HCT116 (cell line): Measurements from ENCODE around the gene CAMKK2.

Experiments used
- ELF1 ChIP-seq: IDR thresholded peaks from 2 replicates; pipeline ENCODE4 v1.6.1; 2012; ENCODE audit warnings: low read depth, borderline replicate concordance
- EZH2 ChIP-seq: fragments of 200-600 bp; sonication (generic); IDR thresholded peaks from 2 replicates; pipeline ENCODE4 v1.6.1; 2017; ENCODE audit warnings: antibody characterized with exemption, mixed run types
- EZH2phosphoT487 ChIP-seq: fragments of 200-600 bp; IDR thresholded peaks from 2 replicates; pipeline ENCODE4 v1.6.1; 2018; ENCODE audit warnings: antibody characterized with exemption, borderline replicate concordance
- JUND ChIP-seq: IDR thresholded peaks from 2 replicates; pipeline ENCODE4 v1.6.1; 2012
- POLR2AphosphoS5 ChIP-seq: IDR thresholded peaks from 2 replicates; pipeline ENCODE4 v1.6.1; 2011; ENCODE audit warnings: mild to moderate bottlenecking, low read depth, low read length, moderate library complexity
- SP1 ChIP-seq: IDR thresholded peaks from 2 replicates; pipeline ENCODE4 v1.6.1; 2012; ENCODE audit warnings: low read depth
- SRF ChIP-seq: IDR thresholded peaks from 2 replicates; pipeline ENCODE4 v1.6.1; 2012; ENCODE audit warnings: low read depth
- ZFX ChIP-seq: fragments of 450-650 bp; IDR thresholded peaks from 2 replicates; pipeline ENCODE4 v1.6.1; 2017
- ZNF274 ChIP-seq: fragments of 200-500 bp; sonication (Bioruptor generic); IDR thresholded peaks from 2 replicates; pipeline ENCODE4 v1.6.1; 2014; ENCODE audit warnings: mild to moderate bottlenecking, low read depth, low read length, inconsistent platforms
- TF ChIP-seq, protein P1 (sequence below), 3 experiments: fragments of 200-600 bp in 1 of 3; sonication (generic) in 1 of 3; IDR thresholded peaks in 2 of 3; conservative IDR thresholded peaks in 1 of 3; 2 replicates each; pipeline ENCODE4 v1.5.1; 2012 to 2017; ENCODE audit warnings: low read depth in 2 of 3, low read length in 2 of 3, antibody characterized with exemption in 1 of 3, borderline replicate concordance in 1 of 3, control low read depth in 1 of 3, mild to moderate bottlenecking in 1 of 3, mixed read lengths in 1 of 3, mixed run types in 1 of 3, moderate library complexity in 1 of 3; ENCODE audit not compliant: insufficient read depth in 1 of 3
- TF ChIP-seq, protein P2 (sequence below): IDR thresholded peaks from 2 replicates; pipeline ENCODE4 v1.6.1; 2012
- TF ChIP-seq, protein P3 (sequence below): IDR thresholded peaks from 2 replicates; pipeline ENCODE4 v1.6.1; 2012; ENCODE audit warnings: low read depth
- TF ChIP-seq, protein P4 (sequence below): IDR thresholded peaks from 2 replicates; pipeline ENCODE4 v1.6.1; 2011; ENCODE audit warnings: mild to moderate bottlenecking, low read length, moderate library complexity; ENCODE audit not compliant: insufficient replicate concordance; ENCODE audit errors: extremely low read depth

DNA sequence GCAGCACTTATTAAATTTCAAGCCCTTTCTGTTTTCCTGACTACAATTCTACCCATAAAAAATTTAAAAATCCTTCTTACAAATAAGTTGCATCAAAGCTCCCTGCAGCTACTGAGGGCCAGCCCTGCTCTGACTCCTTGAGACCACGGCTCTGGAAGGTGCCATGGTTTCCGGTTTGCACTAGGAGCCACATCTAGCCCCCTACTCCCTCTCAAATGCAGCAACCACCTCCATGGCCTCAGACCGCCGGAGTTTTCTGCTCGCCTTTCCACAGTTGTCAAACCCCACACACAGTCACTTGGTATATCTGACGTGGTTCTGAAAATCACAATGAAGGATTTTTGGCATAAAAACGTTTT is 56.5 kb downstream of the CAMKK2 start:
- no peak for TF ChIP-seq POLR2AphosphoS5
- TF ChIP-seq, protein P1, sequence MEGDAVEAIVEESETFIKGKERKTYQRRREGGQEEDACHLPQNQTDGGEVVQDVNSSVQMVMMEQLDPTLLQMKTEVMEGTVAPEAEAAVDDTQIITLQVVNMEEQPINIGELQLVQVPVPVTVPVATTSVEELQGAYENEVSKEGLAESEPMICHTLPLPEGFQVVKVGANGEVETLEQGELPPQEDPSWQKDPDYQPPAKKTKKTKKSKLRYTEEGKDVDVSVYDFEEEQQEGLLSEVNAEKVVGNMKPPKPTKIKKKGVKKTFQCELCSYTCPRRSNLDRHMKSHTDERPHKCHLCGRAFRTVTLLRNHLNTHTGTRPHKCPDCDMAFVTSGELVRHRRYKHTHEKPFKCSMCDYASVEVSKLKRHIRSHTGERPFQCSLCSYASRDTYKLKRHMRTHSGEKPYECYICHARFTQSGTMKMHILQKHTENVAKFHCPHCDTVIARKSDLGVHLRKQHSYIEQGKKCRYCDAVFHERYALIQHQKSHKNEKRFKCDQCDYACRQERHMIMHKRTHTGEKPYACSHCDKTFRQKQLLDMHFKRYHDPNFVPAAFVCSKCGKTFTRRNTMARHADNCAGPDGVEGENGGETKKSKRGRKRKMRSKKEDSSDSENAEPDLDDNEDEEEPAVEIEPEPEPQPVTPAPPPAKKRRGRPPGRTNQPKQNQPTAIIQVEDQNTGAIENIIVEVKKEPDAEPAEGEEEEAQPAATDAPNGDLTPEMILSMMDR (IDR thresholded peaks at IDR 0.05 in 2 of 3, conservative IDR thresholded peaks at IDR 0.05 in 1 of 3; ENCODE audit: borderline replicate concordance in 1 of 3, insufficient read depth in 1 of 3, low read depth in 2 of 3, low read length in 2 of 3): no peak
- TF ChIP-seq ELF1: no peak
- TF ChIP-seq ZFX: no peak
- TF ChIP-seq, protein P2, sequence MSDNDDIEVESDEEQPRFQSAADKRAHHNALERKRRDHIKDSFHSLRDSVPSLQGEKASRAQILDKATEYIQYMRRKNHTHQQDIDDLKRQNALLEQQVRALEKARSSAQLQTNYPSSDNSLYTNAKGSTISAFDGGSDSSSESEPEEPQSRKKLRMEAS: no peak
- TF ChIP-seq EZH2phosphoT487: no peak
- TF ChIP-seq, protein P3, sequence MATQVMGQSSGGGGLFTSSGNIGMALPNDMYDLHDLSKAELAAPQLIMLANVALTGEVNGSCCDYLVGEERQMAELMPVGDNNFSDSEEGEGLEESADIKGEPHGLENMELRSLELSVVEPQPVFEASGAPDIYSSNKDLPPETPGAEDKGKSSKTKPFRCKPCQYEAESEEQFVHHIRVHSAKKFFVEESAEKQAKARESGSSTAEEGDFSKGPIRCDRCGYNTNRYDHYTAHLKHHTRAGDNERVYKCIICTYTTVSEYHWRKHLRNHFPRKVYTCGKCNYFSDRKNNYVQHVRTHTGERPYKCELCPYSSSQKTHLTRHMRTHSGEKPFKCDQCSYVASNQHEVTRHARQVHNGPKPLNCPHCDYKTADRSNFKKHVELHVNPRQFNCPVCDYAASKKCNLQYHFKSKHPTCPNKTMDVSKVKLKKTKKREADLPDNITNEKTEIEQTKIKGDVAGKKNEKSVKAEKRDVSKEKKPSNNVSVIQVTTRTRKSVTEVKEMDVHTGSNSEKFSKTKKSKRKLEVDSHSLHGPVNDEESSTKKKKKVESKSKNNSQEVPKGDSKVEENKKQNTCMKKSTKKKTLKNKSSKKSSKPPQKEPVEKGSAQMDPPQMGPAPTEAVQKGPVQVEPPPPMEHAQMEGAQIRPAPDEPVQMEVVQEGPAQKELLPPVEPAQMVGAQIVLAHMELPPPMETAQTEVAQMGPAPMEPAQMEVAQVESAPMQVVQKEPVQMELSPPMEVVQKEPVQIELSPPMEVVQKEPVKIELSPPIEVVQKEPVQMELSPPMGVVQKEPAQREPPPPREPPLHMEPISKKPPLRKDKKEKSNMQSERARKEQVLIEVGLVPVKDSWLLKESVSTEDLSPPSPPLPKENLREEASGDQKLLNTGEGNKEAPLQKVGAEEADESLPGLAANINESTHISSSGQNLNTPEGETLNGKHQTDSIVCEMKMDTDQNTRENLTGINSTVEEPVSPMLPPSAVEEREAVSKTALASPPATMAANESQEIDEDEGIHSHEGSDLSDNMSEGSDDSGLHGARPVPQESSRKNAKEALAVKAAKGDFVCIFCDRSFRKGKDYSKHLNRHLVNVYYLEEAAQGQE: no peak
- TF ChIP-seq ZNF274: no peak
- TF ChIP-seq, protein P4, sequence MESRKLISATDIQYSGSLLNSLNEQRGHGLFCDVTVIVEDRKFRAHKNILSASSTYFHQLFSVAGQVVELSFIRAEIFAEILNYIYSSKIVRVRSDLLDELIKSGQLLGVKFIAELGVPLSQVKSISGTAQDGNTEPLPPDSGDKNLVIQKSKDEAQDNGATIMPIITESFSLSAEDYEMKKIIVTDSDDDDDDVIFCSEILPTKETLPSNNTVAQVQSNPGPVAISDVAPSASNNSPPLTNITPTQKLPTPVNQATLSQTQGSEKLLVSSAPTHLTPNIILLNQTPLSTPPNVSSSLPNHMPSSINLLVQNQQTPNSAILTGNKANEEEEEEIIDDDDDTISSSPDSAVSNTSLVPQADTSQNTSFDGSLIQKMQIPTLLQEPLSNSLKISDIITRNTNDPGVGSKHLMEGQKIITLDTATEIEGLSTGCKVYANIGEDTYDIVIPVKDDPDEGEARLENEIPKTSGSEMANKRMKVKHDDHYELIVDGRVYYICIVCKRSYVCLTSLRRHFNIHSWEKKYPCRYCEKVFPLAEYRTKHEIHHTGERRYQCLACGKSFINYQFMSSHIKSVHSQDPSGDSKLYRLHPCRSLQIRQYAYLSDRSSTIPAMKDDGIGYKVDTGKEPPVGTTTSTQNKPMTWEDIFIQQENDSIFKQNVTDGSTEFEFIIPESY: no peak
- no peak for TF ChIP-seq SRF
- TF ChIP-seq SP1: no peak
- no peak for TF ChIP-seq JUND
- no peak for TF ChIP-seq EZH2
